ENCODE measurements around the gene OTC. TPM values are rescaled to one million over a fixed set of nuclear protein-coding genes. Genes with fewer than 3 reads are reported as not detected.

Gene OTC
- total RNA-seq, 1 experiment from 2014 or later = not detected

DNA sequence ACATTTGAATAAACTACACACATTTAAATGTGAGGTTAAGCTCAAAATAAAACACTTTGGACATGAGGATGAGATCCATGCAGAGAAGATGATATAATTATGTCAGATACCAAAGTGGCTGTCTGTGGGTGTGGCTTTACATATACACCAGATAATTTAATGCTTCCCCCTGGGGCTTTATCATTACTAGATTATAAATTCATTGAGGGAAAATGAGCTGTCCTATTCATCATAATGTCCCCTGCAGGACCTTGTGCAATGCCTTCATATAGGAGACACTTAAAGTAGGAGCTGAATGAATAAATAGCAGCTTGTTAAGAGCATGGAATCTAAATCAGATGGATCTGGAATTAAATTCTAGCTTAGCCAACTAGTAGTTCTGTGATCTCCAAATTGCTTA, 49.7 kb downstream of the OTC start:
- 0 out of 2 replicates have a peak, but pooled peaks cover 6% of the 10 kb centered on the region for H3K27me3 ChIP-seq (ENCODE audit: insufficient read depth, low read length)
- no peak overlapping the region for H2AFZ ChIP-seq (ENCODE audit: low read depth, low read length, poor library complexity, severe bottlenecking)
- no peak overlapping the region for H3K27ac ChIP-seq (ENCODE audit: low read depth, low read length)
- no peaks in the 10 kb centered on the region for H3K9me2 ChIP-seq (ENCODE audit: insufficient read depth)
- no peaks in the 10 kb centered on the region for H4K20me1 ChIP-seq (ENCODE audit: insufficient read depth)
- H3K4me1 ChIP-seq (ENCODE audit: control insufficient read depth in 1 of 2, insufficient read depth in 2 of 2, low read length in 2 of 2) = no peaks in the 10 kb centered on the region
- ChIA-PET RAD21 (ENCODE audit: low non-redundant PET in 1 of 2, low total read pairs in 2 of 2, uncharacterized antibody in 2 of 2, unreplicated experiment in 2 of 2) (no interaction called here), POLR2A (no interaction called here), CTCF (no interaction called here)
- ATAC-seq = no peak
- no TSS peak for BruUV-seq (replicated peaks)
- TF ChIP-seq CEBPB (IDR thresholded peaks at IDR 0.05; ENCODE audit: low read depth) (no peak), TCF7L2 (IDR thresholded peaks at IDR 0.05; ENCODE audit: borderline replicate concordance, extremely low read depth, insufficient read depth, insufficient read length) (no peak), JUND (IDR thresholded peaks at IDR 0.05) (no peak), SIN3A (IDR thresholded peaks at IDR 0.05; ENCODE audit: low read depth) (no peak), YY1 (IDR thresholded peaks at IDR 0.05; ENCODE audit: extremely low read depth, insufficient replicate concordance, low read depth, low read length) (no peak), EZH2phosphoT487 (IDR thresholded peaks at IDR 0.05; ENCODE audit: borderline replicate concordance) (no peak), POLR2AphosphoS5 (IDR thresholded peaks at IDR 0.05; ENCODE audit: low read depth, low read length) (no peak), ZFX (IDR thresholded peaks at IDR 0.05) (no peak), CBX3 (IDR thresholded peaks at IDR 0.05; ENCODE audit: low read depth) (no peak), FOSL1 (IDR thresholded peaks at IDR 0.05; ENCODE audit: low read depth) (no peak), SRF (IDR thresholded peaks at IDR 0.05; ENCODE audit: low read depth) (no peak)
- TF ChIP-seq, protein P1, sequence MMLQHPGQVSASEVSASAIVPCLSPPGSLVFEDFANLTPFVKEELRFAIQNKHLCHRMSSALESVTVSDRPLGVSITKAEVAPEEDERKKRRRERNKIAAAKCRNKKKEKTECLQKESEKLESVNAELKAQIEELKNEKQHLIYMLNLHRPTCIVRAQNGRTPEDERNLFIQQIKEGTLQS (IDR thresholded peaks at IDR 0.05) = no peak
- TF ChIP-seq, protein P2, sequence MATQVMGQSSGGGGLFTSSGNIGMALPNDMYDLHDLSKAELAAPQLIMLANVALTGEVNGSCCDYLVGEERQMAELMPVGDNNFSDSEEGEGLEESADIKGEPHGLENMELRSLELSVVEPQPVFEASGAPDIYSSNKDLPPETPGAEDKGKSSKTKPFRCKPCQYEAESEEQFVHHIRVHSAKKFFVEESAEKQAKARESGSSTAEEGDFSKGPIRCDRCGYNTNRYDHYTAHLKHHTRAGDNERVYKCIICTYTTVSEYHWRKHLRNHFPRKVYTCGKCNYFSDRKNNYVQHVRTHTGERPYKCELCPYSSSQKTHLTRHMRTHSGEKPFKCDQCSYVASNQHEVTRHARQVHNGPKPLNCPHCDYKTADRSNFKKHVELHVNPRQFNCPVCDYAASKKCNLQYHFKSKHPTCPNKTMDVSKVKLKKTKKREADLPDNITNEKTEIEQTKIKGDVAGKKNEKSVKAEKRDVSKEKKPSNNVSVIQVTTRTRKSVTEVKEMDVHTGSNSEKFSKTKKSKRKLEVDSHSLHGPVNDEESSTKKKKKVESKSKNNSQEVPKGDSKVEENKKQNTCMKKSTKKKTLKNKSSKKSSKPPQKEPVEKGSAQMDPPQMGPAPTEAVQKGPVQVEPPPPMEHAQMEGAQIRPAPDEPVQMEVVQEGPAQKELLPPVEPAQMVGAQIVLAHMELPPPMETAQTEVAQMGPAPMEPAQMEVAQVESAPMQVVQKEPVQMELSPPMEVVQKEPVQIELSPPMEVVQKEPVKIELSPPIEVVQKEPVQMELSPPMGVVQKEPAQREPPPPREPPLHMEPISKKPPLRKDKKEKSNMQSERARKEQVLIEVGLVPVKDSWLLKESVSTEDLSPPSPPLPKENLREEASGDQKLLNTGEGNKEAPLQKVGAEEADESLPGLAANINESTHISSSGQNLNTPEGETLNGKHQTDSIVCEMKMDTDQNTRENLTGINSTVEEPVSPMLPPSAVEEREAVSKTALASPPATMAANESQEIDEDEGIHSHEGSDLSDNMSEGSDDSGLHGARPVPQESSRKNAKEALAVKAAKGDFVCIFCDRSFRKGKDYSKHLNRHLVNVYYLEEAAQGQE (IDR thresholded peaks at IDR 0.05; ENCODE audit: low read depth) = no peak
- TF ChIP-seq, protein P3, sequence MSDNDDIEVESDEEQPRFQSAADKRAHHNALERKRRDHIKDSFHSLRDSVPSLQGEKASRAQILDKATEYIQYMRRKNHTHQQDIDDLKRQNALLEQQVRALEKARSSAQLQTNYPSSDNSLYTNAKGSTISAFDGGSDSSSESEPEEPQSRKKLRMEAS (IDR thresholded peaks at IDR 0.05) = no peak
- H3K36me3 ChIP-seq (ENCODE audit: control insufficient read depth in 1 of 2, insufficient read depth in 2 of 2, low read length in 2 of 2) = no peaks in the 10 kb centered on the region
- no peaks in the 10 kb centered on the region for H3K9me3 ChIP-seq (ENCODE audit: control insufficient read depth in 1 of 2, insufficient read depth in 1 of 2, low read depth in 1 of 2, low read length in 2 of 2)
- DNase-seq (ENCODE audit: low read depth, low spot score) = no peak
- no peak overlapping the region for H3K9ac ChIP-seq (ENCODE audit: low read length)
- H3K79me2 ChIP-seq (ENCODE audit: insufficient read depth, low read length) = no peaks in the 10 kb centered on the region
- H3K4me2 ChIP-seq (ENCODE audit: low read length) = no peak overlapping the region
- intact Hi-C loops (cut with micrococcal nuclease) = no loop called here
- H3K4me3 ChIP-seq (replicated peaks in 1 of 2; ENCODE audit: low read depth in 1 of 2, low read length in 2 of 2) = no peak overlapping the region

Measured in HCT116 (cell line).